SU-DHL-6 (cell line): ENCODE measurements around the gene PABPC1L2A.

Experiments used
- EZH2phosphoT487 ChIP-seq: fragments of 200-600 bp; sonication (generic), shearing (Covaris generic); conservative IDR thresholded peaks from 2 replicates; pipeline ENCODE4 v1.6.1; 2018; ENCODE audit warnings: mild to moderate bottlenecking, antibody characterized with exemption, low read length, moderate library complexity, mixed read lengths
- TF ChIP-seq, protein P1 (sequence below): fragments of 200-600 bp; sonication (generic); IDR thresholded peaks from one replicate; pipeline ENCODE4 v1.5.1; 2017; ENCODE audit warnings: antibody characterized with exemption, mild to moderate bottlenecking, low read length, moderate library complexity; ENCODE audit not compliant: insufficient read depth, poor library complexity, severe bottlenecking

DNA sequence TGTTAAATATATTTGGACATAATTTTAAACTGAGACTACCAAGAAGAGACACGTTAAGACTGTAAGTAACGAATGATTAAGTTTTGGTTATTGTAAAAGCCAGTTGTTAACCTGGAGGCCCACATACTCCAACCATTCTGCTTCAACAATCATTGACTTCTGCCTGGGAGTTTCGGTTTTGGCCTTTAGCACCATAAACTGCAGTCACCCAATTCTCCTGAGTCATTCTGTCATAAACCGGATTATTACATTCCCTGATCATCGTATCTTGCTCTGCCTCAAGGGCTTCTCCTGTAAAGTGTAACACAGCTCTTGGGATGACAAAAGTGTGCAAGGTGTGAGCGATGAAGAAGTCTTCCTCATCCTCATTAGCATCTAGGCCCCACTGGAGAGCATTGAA, 46.9 kb upstream of the PABPC1L2A start:
- TF ChIP-seq, protein P1, sequence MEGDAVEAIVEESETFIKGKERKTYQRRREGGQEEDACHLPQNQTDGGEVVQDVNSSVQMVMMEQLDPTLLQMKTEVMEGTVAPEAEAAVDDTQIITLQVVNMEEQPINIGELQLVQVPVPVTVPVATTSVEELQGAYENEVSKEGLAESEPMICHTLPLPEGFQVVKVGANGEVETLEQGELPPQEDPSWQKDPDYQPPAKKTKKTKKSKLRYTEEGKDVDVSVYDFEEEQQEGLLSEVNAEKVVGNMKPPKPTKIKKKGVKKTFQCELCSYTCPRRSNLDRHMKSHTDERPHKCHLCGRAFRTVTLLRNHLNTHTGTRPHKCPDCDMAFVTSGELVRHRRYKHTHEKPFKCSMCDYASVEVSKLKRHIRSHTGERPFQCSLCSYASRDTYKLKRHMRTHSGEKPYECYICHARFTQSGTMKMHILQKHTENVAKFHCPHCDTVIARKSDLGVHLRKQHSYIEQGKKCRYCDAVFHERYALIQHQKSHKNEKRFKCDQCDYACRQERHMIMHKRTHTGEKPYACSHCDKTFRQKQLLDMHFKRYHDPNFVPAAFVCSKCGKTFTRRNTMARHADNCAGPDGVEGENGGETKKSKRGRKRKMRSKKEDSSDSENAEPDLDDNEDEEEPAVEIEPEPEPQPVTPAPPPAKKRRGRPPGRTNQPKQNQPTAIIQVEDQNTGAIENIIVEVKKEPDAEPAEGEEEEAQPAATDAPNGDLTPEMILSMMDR = no peak
- no peak for TF ChIP-seq EZH2phosphoT487
